Pancreas (tissue), 10 donors: ENCODE measurements around the gene SOCS1. TPM values are rescaled to one million over a fixed set of nuclear protein-coding genes. Genes with fewer than 3 reads are reported as not detected.
"Not testable (repeated sequence)": the region's sequence is repeated elsewhere in the genome, so short reads cannot be mapped to it uniquely, and the experiment has no call there.

Experiments
- ATAC-seq, 4 donors: fragments of 200-7000 bp; cut with Tn5 transposase; one replicate each; pipeline versions ENCODE4 v1.8.0 to v1.9.1; 2020; ENCODE audit warnings: mild to moderate bottlenecking in 4 of 4, moderate library complexity in 4 of 4
- DNase-seq, 6 donors: peaks; one replicate each; pipeline ENCODE4 v3.0.0-alpha.2; 2020
- FAIRE-seq: peaks from 2 replicates; lab custom pipeline; 2012; peaks lifted over from hg19 to GRCh38; lab: Jason Lieb, UNC
- H3K27ac ChIP-seq, 4 donors: fragments of 200-600 bp; sonication (generic); 1 replicate in 3 of 4; 2 replicates in 1 of 4; pipeline versions ENCODE4 v1.5.0 to v1.8.0; 2020
- H3K27me3 ChIP-seq, 4 donors: fragments of 200-600 bp; one replicate each; pipeline ENCODE4 v1.8.0; 2021
- H3K36me3 ChIP-seq, 3 donors: fragments of 200-600 bp; sonication (generic) in 1 of 3; one replicate each; pipeline versions ENCODE4 v1.5.0 to v1.8.0; 2020 to 2021
- H3K4me1 ChIP-seq, 3 donors: fragments of 200-600 bp; one replicate each; pipeline ENCODE4 v1.8.0; 2021
- H3K4me3 ChIP-seq, 4 donors: fragments of 200-600 bp; sonication (generic) in 2 of 4; one replicate each; pipeline versions ENCODE4 v1.5.0 to v1.8.0; 2020 to 2021
- H3K9me3 ChIP-seq, 4 donors: fragments of 200-600 bp; one replicate each; pipeline ENCODE4 v1.8.0; 2021
- CTCF ChIP-seq, 4 donors: fragments of 200-600 bp; sonication (generic) in 3 of 4; IDR thresholded peaks; one replicate each; pipeline versions ENCODE4 v1.5.0 to v1.8.0; 2021; ENCODE audit warnings: antibody characterized with exemption in 4 of 4
- WGBS, 2 donors: extraction: QIAGEN DNeasy Blood & Tissue Kit; methylation state at CpG; one replicate each; pipeline ENCODE4 v1.1.7; 2013; 5-methylcytosine and 5-hydroxymethylcytosine counted together
- intact Hi-C, 3 donors: fragments of 100-400 bp; cut with DNase I; formaldehyde crosslinking; loops; one replicate each; pipeline versions ENCODE4 v1.11.1 to v1.14.2; 2022
- polyA plus RNA-seq, 2 donors: library from polyadenylated mRNA; stranded (reverse); fragments of 200-250 nt; gene quantifications; one replicate each; pipeline ENCODE4 v1.2.3, GENCODE V29; 2013
- total RNA-seq, 6 donors: library from RNA; stranded (reverse); fragmentation: NEBNext Ultra II Directional in 4 of 6; extraction: Animal tissue kit (Norgen Biotek cat#: 25700) in 4 of 6; gene quantifications; one replicate each; pipeline versions ENCODE4 v1.2.1 to v1.2.4, GENCODE V29; 2021 to 2023
- donor health status: healthy with polysubstance abuse.
- donor health status: DM: no; HTN: no; CAD: no; lungs with moderate emphysema.
- donor health status: DM: no; HTN: no; CAD: no.
- donor health status: control.
- donor health status: control.
- donor health status: Bipolar disorder and iron deficiency.
- donor health status: DM: yes; HTN: yes; CAD: no.
- donor health status: DM: no; HTN: no; CAD: no.
- donor health status: DM: no; HTN: no; CAD: no.
- donor health status: DM: yes; HTN: yes; CAD: no.

Gene SOCS1
- total and polyA plus RNA-seq, 8 donors = 1.3 to 7.9 (median 2.0) TPM

- FAIRE-seq = no peak
- no peaks in the 10 kb centered on the region for H3K27me3 ChIP-seq
- ATAC-seq = no peak
- no peak overlapping the region for H3K27ac ChIP-seq
- H3K4me3 ChIP-seq = no peak overlapping the region
- intact Hi-C loops = no loop called here
- 66 to 69% methylated on average over 5 of the region's 5 CpGs for WGBS, 2 donors
- no peak for TF ChIP-seq CTCF (IDR thresholded peaks at IDR 0.05)
- no peaks in the 10 kb centered on the region for H3K9me3 ChIP-seq
- no peak for DNase-seq
- no peaks in the 10 kb centered on the region for H3K36me3 ChIP-seq
- no peaks in the 10 kb centered on the region for H3K4me1 ChIP-seq
Measured at GRCh38 chr16:11229432-11229831, 26.6 kb downstream of the SOCS1 start.

GRCh38 chr16:11225677-11226549 lies 30.1 kb downstream of the SOCS1 start:
- H3K9me3 ChIP-seq = no peaks in the 10 kb centered on the region
- FAIRE-seq (no peak), ATAC-seq (no peak), DNase-seq (no peak)
- no peaks in the 10 kb centered on the region for H3K36me3 ChIP-seq
- WGBS, 2 donors = 69 to 77% methylated on average over 18 of the region's 18 CpGs
- H3K4me3 ChIP-seq = no peak overlapping the region
- no peak for TF ChIP-seq CTCF (IDR thresholded peaks at IDR 0.05)
- H3K27ac ChIP-seq = no peak overlapping the region
- no peaks in the 10 kb centered on the region for H3K4me1 ChIP-seq
- intact Hi-C loops = no loop called here
- H3K27me3 ChIP-seq = no peaks in the 10 kb centered on the region

- Histone ChIP-seq H3K27me3 (no peaks in the 10 kb centered on the region), H3K4me1 (no peaks in the 10 kb centered on the region), H3K27ac (no peak overlapping the region), H3K9me3 (no peaks in the 10 kb centered on the region), H3K36me3 (no peaks in the 10 kb centered on the region), H3K4me3 (no peak overlapping the region)
- intact Hi-C loops = no loop called here
- ATAC-seq (peak in 3 of 4 donors; percentile 29 to 47 (median 44)), DNase-seq (no peak), FAIRE-seq (no peak)
- 62 to 73% methylated on average over 21 of the region's 21 CpGs for WGBS, 2 donors
- TF ChIP-seq CTCF (IDR thresholded peaks at IDR 0.05) = no peak
Measured at GRCh38 chr16:11224894-11225676, 30.9 kb downstream of the SOCS1 start.

- H3K36me3 ChIP-seq = no peaks in the 10 kb centered on the region
- no peak overlapping the region for H3K4me3 ChIP-seq
- no peaks in the 10 kb centered on the region for H3K9me3 ChIP-seq
- no peak for TF ChIP-seq CTCF (IDR thresholded peaks at IDR 0.05)
- no peaks in the 10 kb centered on the region for H3K27me3 ChIP-seq
- 69 to 77% methylated on average over 24 of the region's 24 CpGs for WGBS, 2 donors
- FAIRE-seq (no peak), DNase-seq (no peak), ATAC-seq (peak in 3 of 4 donors; percentile 67 to 85 (median 78))
- H3K4me1 ChIP-seq = no peaks in the 10 kb centered on the region
- intact Hi-C loops = no loop called here
- H3K27ac ChIP-seq = no peak overlapping the region
Measured at GRCh38 chr16:11224096-11224893, 31.7 kb downstream of the SOCS1 start.

GRCh38 chr16:11220507-11220906 lies 35.5 kb downstream of the SOCS1 start:
- H3K4me1 ChIP-seq, H3K4me3 ChIP-seq, H3K27ac ChIP-seq, H3K27me3 ChIP-seq, intact Hi-C loops, DNase-seq, H3K36me3 ChIP-seq, FAIRE-seq, H3K9me3 ChIP-seq, ATAC-seq: not testable (repeated sequence)
- WGBS, 2 donors = 56 to 70% methylated on average over 2 of the region's 2 CpGs
